GM04503 (cell line): ENCODE measurements around the gene EIF3CL.
"Not testable (repeated sequence)": the region's sequence is repeated elsewhere in the genome, so short reads cannot be mapped to it uniquely, and the experiment has no call there.

ENCODE experiments used
- DNase-seq: peaks from one replicate; pipeline ENCODE4 v3.0.0-alpha.2; 2012; ENCODE audit warnings: low read depth

EIF3CL gene, protein sequence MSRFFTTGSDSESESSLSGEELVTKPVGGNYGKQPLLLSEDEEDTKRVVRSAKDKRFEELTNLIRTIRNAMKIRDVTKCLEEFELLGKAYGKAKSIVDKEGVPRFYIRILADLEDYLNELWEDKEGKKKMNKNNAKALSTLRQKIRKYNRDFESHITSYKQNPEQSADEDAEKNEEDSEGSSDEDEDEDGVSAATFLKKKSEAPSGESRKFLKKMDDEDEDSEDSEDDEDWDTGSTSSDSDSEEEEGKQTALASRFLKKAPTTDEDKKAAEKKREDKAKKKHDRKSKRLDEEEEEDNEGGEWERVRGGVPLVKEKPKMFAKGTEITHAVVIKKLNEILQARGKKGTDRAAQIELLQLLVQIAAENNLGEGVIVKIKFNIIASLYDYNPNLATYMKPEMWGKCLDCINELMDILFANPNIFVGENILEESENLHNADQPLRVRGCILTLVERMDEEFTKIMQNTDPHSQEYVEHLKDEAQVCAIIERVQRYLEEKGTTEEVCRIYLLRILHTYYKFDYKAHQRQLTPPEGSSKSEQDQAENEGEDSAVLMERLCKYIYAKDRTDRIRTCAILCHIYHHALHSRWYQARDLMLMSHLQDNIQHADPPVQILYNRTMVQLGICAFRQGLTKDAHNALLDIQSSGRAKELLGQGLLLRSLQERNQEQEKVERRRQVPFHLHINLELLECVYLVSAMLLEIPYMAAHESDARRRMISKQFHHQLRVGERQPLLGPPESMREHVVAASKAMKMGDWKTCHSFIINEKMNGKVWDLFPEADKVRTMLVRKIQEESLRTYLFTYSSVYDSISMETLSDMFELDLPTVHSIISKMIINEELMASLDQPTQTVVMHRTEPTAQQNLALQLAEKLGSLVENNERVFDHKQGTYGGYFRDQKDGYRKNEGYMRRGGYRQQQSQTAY

DNA sequence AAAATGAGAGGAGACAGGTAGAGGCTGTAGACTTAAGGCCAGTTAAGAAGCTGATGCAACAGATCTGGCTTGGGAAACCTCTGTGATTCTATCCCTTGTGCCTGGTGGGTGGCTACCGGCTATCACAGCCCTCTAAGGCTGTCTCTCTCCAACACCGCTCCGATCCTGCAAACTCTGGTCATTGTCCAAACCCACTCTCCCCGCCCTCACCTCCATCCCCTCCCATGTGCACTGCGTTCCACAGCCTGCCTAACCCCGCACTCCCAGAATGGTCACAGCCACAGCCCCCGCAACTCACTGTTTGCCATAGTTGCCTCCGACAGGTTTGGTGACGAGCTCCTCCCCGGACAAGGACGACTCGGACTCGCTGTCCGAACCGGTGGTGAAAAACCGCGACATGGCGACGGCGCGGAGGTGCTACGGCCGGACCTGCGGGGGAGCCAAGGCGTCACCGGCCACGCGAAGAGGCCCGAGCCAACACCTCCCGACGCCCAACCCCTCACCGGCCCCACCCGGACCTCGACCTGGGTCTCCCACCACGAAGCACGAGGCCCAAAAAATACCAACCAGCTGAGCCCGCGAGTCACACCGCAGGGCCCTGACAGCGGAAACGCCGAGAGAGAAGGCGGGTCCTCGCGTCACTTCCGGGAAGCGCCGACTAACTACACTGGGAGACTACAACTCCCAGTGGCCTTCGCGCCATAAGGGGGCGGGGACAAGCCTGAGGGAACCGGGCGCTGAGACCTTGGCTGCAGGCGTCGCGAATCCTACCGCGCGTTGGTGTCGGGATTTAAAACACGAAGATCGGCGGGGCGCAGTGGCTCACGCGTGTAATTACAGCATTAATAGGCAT is at the start of gene EIF3CL:
Gene EIF3CL, minus strand, starts transcription at position 622 of the 853 bp plus-strand sequence. Its CDS starts 223 bp downstream, at position 399.
- DNase-seq: not testable (repeated sequence)

GRCh38 chr16:28447081-28447480 is 43.4 kb upstream of the EIF3CL start:
- DNase-seq: not testable (repeated sequence)

GRCh38 chr16:28446388-28446787 is 42.7 kb upstream of the EIF3CL start:
- not testable (repeated sequence) for DNase-seq

DNA sequence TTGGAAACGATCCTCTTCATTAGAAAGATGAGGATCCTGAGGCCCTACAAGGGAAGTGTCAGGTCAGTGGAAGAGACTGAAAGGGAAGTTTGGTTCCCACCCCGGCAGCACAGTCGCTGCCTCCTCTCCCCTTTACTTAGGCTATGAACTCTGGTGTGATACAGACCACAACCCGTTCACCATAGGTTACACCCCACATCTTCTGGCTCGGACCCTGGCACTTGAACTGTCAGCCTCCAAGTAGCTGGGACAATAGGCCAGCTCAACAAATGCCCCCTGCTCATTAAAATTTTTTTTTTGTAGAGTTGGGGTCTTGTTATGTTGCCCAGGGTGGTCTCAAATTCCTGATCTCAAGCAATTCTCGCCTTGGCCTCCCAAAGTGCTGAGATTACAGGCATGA is 40.3 kb upstream of the EIF3CL start:
- DNase-seq: not testable (repeated sequence)

DNA sequence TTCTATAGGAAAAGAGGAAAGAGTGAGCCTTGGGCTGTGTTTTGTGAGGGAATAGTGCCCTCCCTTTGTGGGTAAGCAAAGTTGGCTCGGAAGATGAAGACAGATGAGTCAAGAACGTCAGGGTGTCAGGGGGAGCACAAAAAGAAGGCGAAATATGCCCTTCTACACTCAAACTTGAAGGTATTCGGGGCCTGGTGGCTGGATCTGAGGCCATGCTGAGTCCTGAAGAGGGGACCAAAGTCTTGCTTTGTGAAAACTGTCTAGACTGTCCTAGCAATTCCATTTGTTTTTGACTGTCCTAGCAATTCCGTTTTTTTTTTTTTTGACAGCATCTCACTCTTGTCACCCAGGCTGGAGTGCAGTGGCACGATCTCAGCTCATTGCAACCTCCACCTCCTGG is 35.3 kb upstream of the EIF3CL start:
- not testable (repeated sequence) for DNase-seq

DNA sequence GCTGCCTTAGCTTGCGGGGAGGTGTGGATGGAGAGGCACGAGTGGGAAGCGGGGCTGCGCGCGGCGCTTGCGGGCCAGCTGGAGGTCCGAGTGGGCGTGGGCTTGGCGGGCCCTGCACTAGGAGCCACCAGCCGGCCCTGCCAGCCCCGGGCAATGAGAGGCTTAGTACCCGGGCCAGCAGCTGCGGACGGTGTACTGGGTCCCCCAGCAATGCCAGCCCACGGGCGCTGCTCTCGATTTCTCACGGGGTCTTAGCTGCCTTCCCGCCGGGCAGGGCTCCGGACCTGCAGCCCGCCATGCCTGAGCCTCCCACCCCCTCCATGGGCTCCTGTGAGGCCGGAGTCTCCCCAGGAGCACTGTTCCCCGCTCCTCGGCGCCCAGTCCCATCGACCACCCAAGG is 31.7 kb upstream of the EIF3CL start:
- not testable (repeated sequence) for DNase-seq

- DNase-seq: not testable (repeated sequence)
Measured at GRCh38 chr16:28426060-28426680, 22.5 kb upstream of the EIF3CL start.

DNA sequence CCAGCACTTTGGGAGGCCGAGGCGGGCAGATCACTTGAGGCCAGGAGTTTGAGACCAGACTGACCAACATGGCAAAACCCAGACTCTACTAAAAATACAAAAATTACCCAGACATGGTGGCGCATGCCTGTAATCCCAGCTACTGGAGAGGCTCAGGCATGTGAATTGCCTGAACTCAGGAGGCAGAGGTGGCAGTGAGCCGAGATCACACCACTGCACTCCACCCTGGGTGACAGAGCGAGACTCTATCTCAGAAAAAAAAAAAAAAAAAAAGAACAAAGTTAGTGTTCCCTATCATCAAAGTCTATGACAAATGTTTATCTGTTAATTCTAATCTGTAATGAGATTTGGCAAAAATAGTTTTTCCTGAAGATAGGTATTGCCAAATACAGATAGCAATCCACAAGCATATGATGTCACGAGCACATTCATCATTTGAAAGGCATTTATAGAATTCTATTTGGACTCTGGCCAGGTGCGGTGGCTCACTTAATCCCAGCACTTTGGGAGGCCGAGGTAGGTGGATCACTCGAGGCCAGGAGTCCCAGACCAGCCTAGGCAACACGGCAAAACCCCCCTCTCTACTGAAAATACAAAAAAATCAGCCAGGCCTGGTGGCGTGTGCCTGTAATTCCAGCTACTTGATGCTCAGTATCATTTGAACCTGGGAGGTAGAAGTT is 17.6 kb upstream of the EIF3CL start:
- DNase-seq: not testable (repeated sequence)

- not testable (repeated sequence) for DNase-seq
Measured at GRCh38 chr16:28417033-28417432, 13.4 kb upstream of the EIF3CL start.

- not testable (repeated sequence) for DNase-seq
Measured at GRCh38 chr16:28414530-28414929, 10.9 kb upstream of the EIF3CL start.

- not testable (repeated sequence) for DNase-seq
Measured at GRCh38 chr16:28413585-28413984, 9.9 kb upstream of the EIF3CL start.

GRCh38 chr16:28392054-28392453 is 11.6 kb downstream of the EIF3CL start:
- DNase-seq: not testable (repeated sequence)

DNA sequence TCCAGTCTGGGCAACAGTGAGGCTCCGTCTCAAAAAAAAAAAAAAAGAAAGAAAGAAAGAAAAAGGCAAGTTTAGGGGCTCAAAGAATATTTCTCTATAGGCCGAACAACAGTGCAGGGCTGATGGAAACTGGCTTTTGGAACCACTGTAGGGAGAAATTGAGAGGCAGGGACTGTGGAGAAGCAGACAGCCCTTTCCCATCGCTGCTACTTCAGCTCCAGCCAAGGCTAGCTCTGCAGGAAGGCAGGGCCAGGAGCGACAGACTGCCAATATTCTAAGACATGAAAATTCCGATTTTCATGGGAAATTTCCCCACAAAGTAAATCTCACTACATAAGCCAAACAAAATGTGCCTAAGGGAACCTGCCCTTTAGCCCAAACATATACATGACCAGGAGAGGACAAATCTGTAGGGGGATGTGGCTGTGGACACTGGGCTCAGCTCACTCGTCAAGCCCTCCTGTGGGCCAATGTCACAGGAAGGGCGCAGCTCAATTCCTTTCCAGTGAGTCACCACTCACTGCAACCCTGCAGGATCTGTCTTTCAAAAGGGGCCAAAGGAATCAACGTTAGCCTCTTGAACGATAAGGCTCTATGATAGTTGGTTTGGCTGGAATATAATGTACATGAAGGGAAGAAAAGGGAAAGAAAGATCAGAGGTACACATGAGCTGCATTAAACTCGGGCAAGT is 21.3 kb downstream of the EIF3CL start:
- DNase-seq: not testable (repeated sequence)

DNA sequence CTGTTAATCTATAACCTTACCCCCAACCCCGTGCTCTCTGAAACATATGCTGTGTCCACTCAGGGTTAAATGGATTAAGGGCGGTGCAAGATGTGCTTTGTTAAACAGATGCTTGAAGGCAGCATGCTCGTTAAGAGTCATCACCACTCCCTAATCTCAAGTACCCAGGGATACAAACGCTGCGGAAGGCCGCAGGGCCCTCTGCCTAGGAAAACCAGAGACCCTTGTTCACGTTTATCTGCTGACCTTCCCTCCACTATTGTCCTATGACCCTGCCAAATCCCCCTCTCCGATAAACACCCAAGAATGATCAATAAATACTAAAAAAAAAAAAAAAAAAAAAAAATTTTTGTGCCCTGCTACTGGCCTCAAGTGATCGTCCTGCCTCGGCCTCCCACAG is 25.8 kb downstream of the EIF3CL start:
- not testable (repeated sequence) for DNase-seq

DNA sequence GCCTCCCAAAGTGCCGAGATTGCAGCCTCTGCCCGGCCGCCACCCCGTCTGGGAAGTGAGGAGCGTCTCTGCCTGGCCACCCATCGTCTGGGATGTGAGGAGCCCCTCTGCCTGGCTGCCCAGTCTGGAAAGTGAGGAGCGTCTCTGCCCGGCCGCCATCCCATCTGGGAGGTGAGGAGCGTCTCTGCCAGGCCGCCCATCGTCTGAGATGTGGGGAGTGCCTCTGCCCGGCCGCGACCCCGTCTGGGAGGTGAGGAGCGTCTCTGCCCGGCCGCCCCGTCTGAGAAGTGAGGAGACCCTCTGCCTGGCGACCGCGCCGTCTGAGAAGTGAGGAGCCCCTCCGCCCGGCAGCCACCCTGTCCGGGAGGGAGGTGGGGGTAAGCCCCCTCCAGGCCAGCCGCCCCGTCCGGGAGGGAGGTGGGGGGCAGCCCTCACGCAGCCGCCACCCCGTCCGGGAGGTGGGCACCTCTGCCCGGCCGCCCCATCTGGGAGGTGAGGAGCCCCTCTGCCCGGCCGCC is 26.5 kb downstream of the EIF3CL start:
- not testable (repeated sequence) for DNase-seq

- not testable (repeated sequence) for DNase-seq
Measured at GRCh38 chr16:28375115-28375514, 28.5 kb downstream of the EIF3CL start.

- DNase-seq: not testable (repeated sequence)
Measured at GRCh38 chr16:28374281-28374680, 29.4 kb downstream of the EIF3CL start.

- not testable (repeated sequence) for DNase-seq
Measured at GRCh38 chr16:28367926-28368325, 35.7 kb downstream of the EIF3CL start.

DNA sequence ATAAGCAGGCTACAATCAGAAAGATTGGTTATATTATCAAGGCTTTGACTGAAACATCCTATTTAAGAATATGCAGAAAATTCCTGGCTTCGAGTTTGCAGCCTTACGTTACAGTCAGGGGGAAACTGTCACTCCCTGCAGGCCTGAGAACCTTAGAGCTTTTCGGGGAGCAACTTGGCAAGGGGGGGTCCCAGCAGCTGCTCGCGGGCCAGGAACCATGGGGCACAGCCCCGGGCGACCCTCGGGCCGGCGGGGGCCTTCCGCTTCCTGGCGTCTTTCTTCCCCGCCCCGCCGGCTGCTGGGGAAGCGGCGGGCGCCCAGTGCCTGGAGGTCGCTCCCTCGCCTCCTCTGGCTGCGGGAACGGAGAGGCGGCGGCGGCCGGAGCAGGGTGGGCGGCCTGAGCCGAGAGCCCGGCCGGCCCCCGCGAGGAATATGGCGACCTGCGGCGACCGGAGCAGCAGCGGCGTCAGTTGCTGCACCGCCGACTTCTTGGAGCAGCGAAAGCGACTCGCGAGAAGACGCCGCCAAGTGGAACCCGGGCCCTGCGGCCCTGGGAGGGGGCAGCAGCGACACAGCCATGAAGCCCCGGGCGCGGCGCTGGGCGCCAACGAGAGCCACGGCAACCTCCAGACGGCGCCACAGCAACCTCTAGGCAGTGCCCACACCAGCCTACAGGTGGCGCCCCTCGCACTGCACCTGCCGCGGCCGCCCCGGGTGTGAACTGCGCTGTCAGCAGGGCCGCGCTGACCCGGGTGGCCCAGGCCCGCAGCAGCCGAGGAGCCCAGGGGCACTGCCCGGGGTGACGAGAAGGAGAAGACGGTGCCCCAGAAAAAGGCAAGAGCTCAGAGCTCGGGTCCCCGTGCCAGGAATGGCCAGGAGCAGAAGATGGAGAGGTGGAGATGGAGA is 39.1 kb downstream of the EIF3CL start:
- DNase-seq: not testable (repeated sequence)
